K562 (cell line): ENCODE results near the gene SNX27. TPM values are rescaled to one million over a fixed set of nuclear protein-coding genes. Genes with fewer than 3 reads are reported as not detected.

Experiments
- ARID3A ChIP-seq: IDR thresholded peaks from 2 replicates; pipeline ENCODE4 v1.6.1; 2012; ENCODE audit warnings: low read depth, low read length, improper control_type of control experiment, borderline replicate concordance
- CTCF ChIP-seq, 3 experiments: IDR thresholded peaks in 2 of 3; conservative IDR thresholded peaks in 1 of 3; 2 replicates each; pipeline ENCODE4 v1.5.1; 2011 to 2012; ENCODE audit warnings: low read length in 3 of 3, mild to moderate bottlenecking in 3 of 3, control low read depth in 2 of 3, improper control_type of control experiment in 1 of 3, inconsistent platforms in 1 of 3, low read depth in 1 of 3, mixed read lengths in 1 of 3, moderate library complexity in 1 of 3; ENCODE audit not compliant: insufficient read depth in 2 of 3
- DIDO1 ChIP-seq: fragments of 450-650 bp; IDR thresholded peaks from 2 replicates; pipeline ENCODE4 v1.6.1; 2016; ENCODE audit warnings: low read depth, missing biosample characterization, missing genetic modification characterization
- DMBX1 ChIP-seq: fragments of 250-450 bp; sonication (Bioruptor Pico); IDR thresholded peaks from 2 replicates; pipeline ENCODE4 v1.8.0; 2022; ENCODE audit warnings: inconsistent platforms, mild to moderate bottlenecking, moderate library complexity, borderline replicate concordance
- FOXM1 ChIP-seq, 2 experiments: fragments of 450-650 bp in 1 of 2; sonication (generic) in 1 of 2; formaldehyde crosslinking in 1 of 2; IDR thresholded peaks; 2 replicates each; pipeline versions ENCODE4 v1.6.1 to v1.9.0; 2017 to 2022; ENCODE audit warnings: low read depth in 2 of 2, mild to moderate bottlenecking in 2 of 2, missing genetic modification reagents in 1 of 2, moderate library complexity in 1 of 2
- HNRNPH1 ChIP-seq: fragments of 200-400 bp; formaldehyde crosslinking; optimal IDR thresholded peaks from 2 replicates; pipeline ENCODE3; 2017; ENCODE audit warnings: low read depth, mild to moderate bottlenecking, low read length, moderate library complexity
- MAZ ChIP-seq, 2 experiments: fragments of 450-650 bp in 1 of 2; sonication (generic) in 1 of 2; formaldehyde crosslinking; IDR thresholded peaks in 1 of 2; conservative IDR thresholded peaks in 1 of 2; 2 replicates each; pipeline versions ENCODE4 v1.4.0 to v1.5.0; 2020; ENCODE audit warnings: mild to moderate bottlenecking in 1 of 2, missing genetic modification reagents in 1 of 2
- RBBP5 ChIP-seq: fragments of 200-600 bp; sonication (generic); IDR thresholded peaks from 2 replicates; pipeline ENCODE4 v1.6.1; 2012; ENCODE audit warnings: borderline replicate concordance, mild to moderate bottlenecking, low read length, control low read depth, inconsistent platforms; ENCODE audit not compliant: insufficient read depth, poor library complexity, severe bottlenecking
- SMAD4 ChIP-seq: fragments of 250-450 bp; sonication (Bioruptor Pico); conservative IDR thresholded peaks from 2 replicates; pipeline ENCODE4 v1.8.0; 2021; ENCODE audit warnings: inconsistent platforms, mild to moderate bottlenecking, moderate library complexity
- TAF7 ChIP-seq: fragments of 450-650 bp; IDR thresholded peaks from 2 replicates; pipeline ENCODE4 v1.6.1; 2016; ENCODE audit warnings: missing genetic modification characterization, missing compliant biosample characterization
- TEAD1 ChIP-seq, 2 experiments: fragments of 450-650 bp in 1 of 2; sonication (generic) in 1 of 2; formaldehyde crosslinking; IDR thresholded peaks; 2 replicates each; pipeline versions ENCODE4 v1.4.0 to v1.8.0; 2020 to 2022; ENCODE audit warnings: mild to moderate bottlenecking in 2 of 2, missing genetic modification reagents in 1 of 2
- TEAD4 ChIP-seq, 2 experiments: sonication (generic) in 1 of 2; formaldehyde crosslinking in 1 of 2; IDR thresholded peaks; 2 replicates each; pipeline versions ENCODE4 v1.6.1 to v1.8.0; 2012 to 2022; ENCODE audit warnings: borderline replicate concordance in 1 of 2, inconsistent platforms in 1 of 2, low read length in 1 of 2, mild to moderate bottlenecking in 1 of 2, missing genetic modification reagents in 1 of 2
- TGIF2 ChIP-seq: sonication (generic); formaldehyde crosslinking; IDR thresholded peaks from 2 replicates; pipeline ENCODE4 v1.8.1; 2022; ENCODE audit warnings: mild to moderate bottlenecking, missing genetic modification reagents, moderate library complexity
- TOE1 ChIP-seq, 2 experiments: fragments of 450-650 bp in 1 of 2; sonication (generic) in 1 of 2; formaldehyde crosslinking in 1 of 2; IDR thresholded peaks; 2 replicates each; pipeline versions ENCODE4 v1.7.1 to v1.8.0; 2016 to 2022; ENCODE audit warnings: borderline replicate concordance in 2 of 2, mild to moderate bottlenecking in 2 of 2, antibody characterized with exemption in 1 of 2, inconsistent platforms in 1 of 2, low read depth in 1 of 2, missing genetic modification reagents in 1 of 2, moderate library complexity in 1 of 2
- TRIM28 ChIP-seq: fragments of 450-650 bp; IDR thresholded peaks from 2 replicates; pipeline ENCODE4 v1.6.1; 2017
- TSC22D4 ChIP-seq: fragments of 450-650 bp; IDR thresholded peaks from 2 replicates; pipeline ENCODE4 v1.6.1; 2016; ENCODE audit warnings: missing genetic modification characterization, missing biosample characterization, control low read depth
- ZBTB12 ChIP-seq: fragments of 250-450 bp; sonication (Bioruptor Pico); IDR thresholded peaks from 2 replicates; pipeline ENCODE4 v1.4.0; 2020
- ZNF143 ChIP-seq: sonication (generic); formaldehyde crosslinking; IDR thresholded peaks from 2 replicates; pipeline ENCODE4 v1.9.0; 2022; ENCODE audit warnings: mild to moderate bottlenecking, missing genetic modification reagents
- ZNF511 ChIP-seq: sonication (generic); formaldehyde crosslinking; IDR thresholded peaks from 2 replicates; pipeline ENCODE4 v1.8.0; 2022; ENCODE audit warnings: mild to moderate bottlenecking, missing genetic modification reagents
- polyA plus RNA-seq, 8 experiments: library from polyadenylated mRNA; depleted of rRNA in 4 of 8; stranded (reverse) in 5 of 8; unstranded in 3 of 8; fragments of >200 nt; fragmentation: Nextera tagmentation in 2 of 8; fragmentation: Illumina TruSeq in 1 of 8; extraction: Ambion mirVana in 2 of 8; extraction: Trizol in 1 of 8; gene quantifications; 2 replicates each; pipeline versions ENCODE4 v1.2.1 to v1.2.3, GENCODE V29; 2011 to 2014; ENCODE audit warnings: inconsistent platforms in 1 of 8, missing spikeins in 1 of 8
- total RNA-seq, 7 experiments: library from RNA; depleted of rRNA in 6 of 7; stranded (reverse); fragments of >200 nt in 6 of 7; fragmentation: Illumina TruSeq in 2 of 7; extraction: Trizol in 2 of 7; gene quantifications; 2 replicates each; pipeline versions ENCODE4 v1.2.1 to v1.2.3, GENCODE V29; 2011 to 2021; ENCODE audit warnings: low replicate concordance in 1 of 7

SNX27 gene
- total and polyA plus RNA-seq, 9 of the 15 experiments (the other 6 are each of a cell fraction or from before 2014, with no cell fraction given): 4.5 to 18.7 (median 10.1) TPM

DNA sequence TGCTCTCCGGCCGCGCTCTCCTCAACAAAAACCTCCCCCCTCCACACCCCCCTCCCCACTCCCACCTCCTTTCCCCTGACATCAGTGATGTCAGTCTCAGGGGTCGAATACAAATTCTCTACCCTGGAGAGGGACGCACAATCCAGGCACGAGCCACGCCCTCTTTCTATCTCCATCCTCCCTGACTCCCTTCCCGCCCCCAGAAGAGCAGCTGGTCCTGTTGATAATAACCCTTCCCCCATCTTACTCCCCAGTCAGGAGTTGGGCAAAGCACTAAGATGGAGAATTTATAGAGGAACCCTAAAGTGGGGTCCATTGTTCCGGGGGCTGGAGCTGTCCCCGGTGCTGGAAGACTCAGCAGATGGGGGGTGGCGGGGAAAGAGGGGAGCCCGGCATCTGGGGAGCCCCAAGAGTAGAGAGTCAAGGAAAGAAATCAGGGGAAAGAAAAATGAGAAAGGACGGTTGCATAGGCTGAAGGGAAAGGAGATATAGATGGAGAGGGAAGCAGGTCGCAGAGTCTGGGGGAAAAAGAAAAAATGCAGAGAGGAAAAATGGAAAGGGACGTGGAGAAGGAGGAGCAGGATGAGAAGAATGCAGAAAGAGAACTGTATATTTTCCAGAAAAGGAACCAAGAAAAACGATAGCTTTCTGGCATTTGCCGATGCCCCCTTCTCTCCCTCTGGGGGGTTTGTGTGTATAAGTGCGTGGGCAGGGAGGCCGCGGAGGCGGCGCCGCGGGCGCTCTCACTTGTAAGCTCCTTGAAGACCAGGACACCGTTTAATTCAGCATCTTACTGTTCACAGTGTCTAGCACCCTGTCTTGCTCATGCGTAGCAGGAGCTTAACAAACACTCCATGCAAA lies 105.2 kb downstream of the SNX27 start, which contains the start of gene CELF3 (continued):
- no peak for TF ChIP-seq TGIF2 (CRISPR knock-in tag)
- TF ChIP-seq TEAD1 (CRISPR knock-in tag; IDR thresholded peaks at IDR 0.05): no peak; a peak in 1 of 4 replicates
- 0 out of 2 replicates have a peak, but pooled peaks have one; percentile 32 for TF ChIP-seq DIDO1 (tag)
- TF ChIP-seq TSC22D4: no peak
- no peak for TF ChIP-seq ZBTB12 (CRISPR knock-in tag)
- no peak for TF ChIP-seq TAF7 (tag)
- TF ChIP-seq RBBP5: no peak
- peak; percentile 94 for TF ChIP-seq TOE1 (IDR thresholded peaks at IDR 0.05; ENCODE audit: borderline replicate concordance)
- no peak for TF ChIP-seq TOE1 (CRISPR knock-in tag; IDR thresholded peaks at IDR 0.05; ENCODE audit: borderline replicate concordance, low read depth)
- TF ChIP-seq DMBX1 (CRISPR knock-in tag): 0 out of 2 replicates have a peak, but pooled peaks have one; percentile 22
- TF ChIP-seq CTCF (IDR thresholded peaks at IDR 0.05 in 2 of 3, conservative IDR thresholded peaks at IDR 0.05 in 1 of 3; ENCODE audit: insufficient read depth in 2 of 3, low read depth in 1 of 3, low read length in 3 of 3): no peak
- 0 out of 2 replicates have a peak, but pooled peaks have one; percentile 20 for TF ChIP-seq ZNF511 (CRISPR knock-in tag)
- peak; percentile 73 for TF ChIP-seq FOXM1 (IDR thresholded peaks at IDR 0.05; ENCODE audit: low read depth)
- TF ChIP-seq FOXM1 (CRISPR knock-in tag; IDR thresholded peaks at IDR 0.05; ENCODE audit: low read depth): no peak
- TF ChIP-seq TRIM28: peak; percentile 24; the same call in 1 of the 2 replicates
- TF ChIP-seq HNRNPH1: no peak
- peak; percentile 44 to 45; a peak in 3 of 4 replicates for TF ChIP-seq MAZ (CRISPR knock-in tag; conservative IDR thresholded peaks at IDR 0.05 in 1 of 2, IDR thresholded peaks at IDR 0.05 in 1 of 2)
- no peak for TF ChIP-seq ZNF143 (CRISPR knock-in tag)
- peak; percentile 55 for TF ChIP-seq SMAD4 (CRISPR knock-in tag)
- peak; percentile 63 for TF ChIP-seq TEAD4 (IDR thresholded peaks at IDR 0.05; ENCODE audit: low read length)
- TF ChIP-seq TEAD4 (CRISPR knock-in tag; IDR thresholded peaks at IDR 0.05; ENCODE audit: borderline replicate concordance): no peak
- TF ChIP-seq ARID3A: no peak
